HepG2 (cell line): ENCODE measurements around the gene ALCAM. TPM values are rescaled to one million over a fixed set of nuclear protein-coding genes. Genes with fewer than 3 reads are reported as not detected.

Experiments used
- ATAC-seq: fragments of 200-7000 bp; cut with Tn5 transposase; 3 replicates; pipeline ENCODE4 v1.9.1; 2020; ENCODE audit warnings: mild to moderate bottlenecking, moderate library complexity
- BruUV-seq: library from RNA; stranded (reverse); fragments of 400-500 nt; replicated peaks from 2 replicates; lab custom pipeline; 2021; lab: Mats Ljungman, UMichigan
- CTCF ChIA-PET: fragments of 300-600 bp; formaldehyde crosslinking; extraction: SDS; loops from one replicate; lab custom pipeline; 2021; ENCODE audit warnings: low total read pairs, inconsistent platforms, low intra/inter-chr PET ratio; lab: Yijun Ruan, JAX
- POLR2A ChIA-PET: fragments of 350-600 bp; sonication (Branson Sonifier 250); formaldehyde crosslinking; loops from one replicate; lab custom pipeline; 2020; ENCODE audit warnings: antibody characterized with exemption, inconsistent platforms; lab: Yijun Ruan, JAX
- DNase-seq: peaks from one replicate; pipeline ENCODE4 v3.0.0-alpha.2; 2015; ENCODE audit warnings: low spot score
- FAIRE-seq: peaks from 3 replicates; lab custom pipeline; 2011; peaks lifted over from hg19 to GRCh38; lab: Jason Lieb, UNC
- H2AFZ ChIP-seq: one replicate; pipeline ENCODE4 v1.6.1; 2011; ENCODE audit warnings: low read length, inconsistent platforms
- H3K27ac ChIP-seq: fragments of 300-600 bp; 3 replicates; pipeline ENCODE4 v1.8.0; 2011; ENCODE audit warnings: mixed run types, mild to moderate bottlenecking, mixed read lengths, low read length, inconsistent platforms; ENCODE audit not compliant: insufficient read depth; ENCODE audit errors: extremely low read length
- H3K27me3 ChIP-seq, 2 experiments: fragments of 200-600 bp in 1 of 2; 2 replicates in 1 of 2; 3 replicates in 1 of 2; pipeline versions ENCODE4 v1.6.0 to v1.8.0; 2011; ENCODE audit warnings: low read length in 2 of 2, mild to moderate bottlenecking in 2 of 2, moderate library complexity in 2 of 2, inconsistent platforms in 1 of 2; ENCODE audit not compliant: insufficient read depth in 2 of 2, control insufficient read depth in 1 of 2
- H3K36me3 ChIP-seq, 2 experiments: fragments of 200-600 bp in 1 of 2; replicated peaks in 1 of 2; 2 replicates in 1 of 2; 3 replicates in 1 of 2; pipeline versions ENCODE4 v1.5.1 to v1.8.0; 2011; ENCODE audit warnings: low read length in 2 of 2, inconsistent platforms in 1 of 2; ENCODE audit not compliant: insufficient read depth in 2 of 2, control insufficient read depth in 1 of 2
- H3K4me1 ChIP-seq: 2 replicates; pipeline ENCODE4 v1.5.1; 2012; ENCODE audit warnings: low read length, inconsistent platforms; ENCODE audit not compliant: insufficient read depth
- H3K4me2 ChIP-seq: 2 replicates; pipeline ENCODE4 v1.6.0; 2011; ENCODE audit warnings: low read depth, low read length, inconsistent platforms
- H3K4me3 ChIP-seq, 3 experiments: fragments of 200-600 bp in 1 of 3; sonication (generic), shearing (Covaris generic) in 1 of 3; replicated peaks in 1 of 3; 2 replicates each; pipeline ENCODE4 v1.5.1; 2011 to 2016; ENCODE audit warnings: low read length in 3 of 3, inconsistent platforms in 2 of 3, low read depth in 2 of 3, mild to moderate bottlenecking in 2 of 3, control low read depth in 1 of 3, mixed read lengths in 1 of 3; ENCODE audit not compliant: insufficient read depth in 1 of 3
- H3K79me2 ChIP-seq: one replicate; pipeline ENCODE4 v1.6.1; 2011; ENCODE audit warnings: low read length, inconsistent platforms; ENCODE audit not compliant: insufficient read depth
- H3K9ac ChIP-seq: 2 replicates; pipeline ENCODE4 v1.6.0; 2011; ENCODE audit warnings: mild to moderate bottlenecking, low read depth, low read length, inconsistent platforms; ENCODE audit not compliant: insufficient read depth
- H3K9me3 ChIP-seq: 2 replicates; pipeline ENCODE4 v1.5.1; 2012; ENCODE audit warnings: mild to moderate bottlenecking, low read length
- H4K20me1 ChIP-seq: 2 replicates; pipeline ENCODE4 v1.6.0; 2011; ENCODE audit warnings: inconsistent platforms, mild to moderate bottlenecking, low read length, moderate library complexity; ENCODE audit not compliant: insufficient read depth
- HINFP ChIP-seq: sonication (generic); formaldehyde crosslinking; IDR thresholded peaks from 2 replicates; pipeline ENCODE4 v1.4.0; 2020; ENCODE audit warnings: low read depth, mild to moderate bottlenecking, missing genetic modification reagents
- MAFF ChIP-seq: IDR thresholded peaks from 2 replicates; pipeline ENCODE4 v1.6.1; 2011; ENCODE audit warnings: low read depth, low read length, improper control_type of control experiment
- MAFK ChIP-seq, 2 experiments: IDR thresholded peaks in 1 of 2; conservative IDR thresholded peaks in 1 of 2; 2 replicates each; pipeline ENCODE4 v1.6.1; 2011; ENCODE audit warnings: improper control_type of control experiment in 2 of 2, low read length in 2 of 2
- NFE2L2 ChIP-seq: fragments of 150-350 bp; IDR thresholded peaks from 2 replicates; pipeline ENCODE4 v1.6.1; 2014; ENCODE audit warnings: low read length
- NONO ChIP-seq, 2 experiments: fragments of 450-650 bp in 1 of 2; sonication (generic) in 1 of 2; formaldehyde crosslinking in 1 of 2; IDR thresholded peaks in 1 of 2; conservative IDR thresholded peaks in 1 of 2; 2 replicates each; pipeline versions ENCODE4 v1.6.1 to v1.8.0; 2017 to 2022; ENCODE audit warnings: mild to moderate bottlenecking in 1 of 2, missing genetic modification reagents in 1 of 2, moderate library complexity in 1 of 2
- PAWR ChIP-seq: sonication (generic); formaldehyde crosslinking; IDR thresholded peaks from 2 replicates; pipeline ENCODE4 v1.4.0; 2020; ENCODE audit warnings: missing genetic modification reagents, mild to moderate bottlenecking, borderline replicate concordance
- PCBP2 ChIP-seq: fragments of 200-400 bp; formaldehyde crosslinking; optimal IDR thresholded peaks from 2 replicates; pipeline ENCODE3; 2018; ENCODE audit warnings: low read length, low read depth; ENCODE audit not compliant: poor library complexity, severe bottlenecking
- RFXAP ChIP-seq: sonication (generic); formaldehyde crosslinking; IDR thresholded peaks from 2 replicates; pipeline ENCODE4 v1.4.0; 2020; ENCODE audit warnings: missing genetic modification reagents, borderline replicate concordance
- YY1 ChIP-seq: IDR thresholded peaks from 2 replicates; pipeline ENCODE4 v1.6.1; 2011; ENCODE audit warnings: low read length, low read depth, moderate library complexity, mild to moderate bottlenecking; ENCODE audit not compliant: insufficient read depth, insufficient replicate concordance
- ZFP36L1 ChIP-seq: sonication (generic); formaldehyde crosslinking; IDR thresholded peaks from 2 replicates; pipeline ENCODE4 v1.8.0; 2022; ENCODE audit warnings: mild to moderate bottlenecking, missing genetic modification reagents, moderate library complexity
- ZNF546 ChIP-seq: sonication (generic); formaldehyde crosslinking; conservative IDR thresholded peaks from 2 replicates; pipeline ENCODE4 v1.8.1; 2023; ENCODE audit warnings: mild to moderate bottlenecking, missing genetic modification reagents
- WGBS: methylation state at CpG from one replicate; pipeline ENCODE4 v1.1.6; 2017; ENCODE audit warnings: low lambda C conversion rate; 5-methylcytosine and 5-hydroxymethylcytosine counted together
- in situ Hi-C: cut with HindIII; loops from 2 replicates; pipeline ENCODE4 v1.10.0; 2017; ENCODE audit warnings: low pct_unique_long_range_greater_than_20kb; ENCODE audit not compliant: extremely low pct_ligation_motif_present
- intact Hi-C: fragments of 100-400 bp; cut with micrococcal nuclease; formaldehyde crosslinking; loops from one replicate; pipeline ENCODE4 v1.10.0; 2022; ENCODE audit not compliant: unreplicated experiment
- polyA plus RNA-seq, 8 experiments: library from polyadenylated mRNA; depleted of rRNA in 3 of 8; stranded (reverse) in 7 of 8; unstranded in 1 of 8; fragments of >200 nt; fragmentation: Illumina TruSeq in 4 of 8; extraction: Trizol in 4 of 8; gene quantifications; 2 replicates each; pipeline versions ENCODE4 v1.2.1 to v1.2.3, GENCODE V29; 2011 to 2016; ENCODE audit warnings: low read depth in 4 of 8, missing spikeins in 1 of 8, mixed read lengths in 1 of 8; ENCODE audit not compliant: insufficient read depth in 1 of 8
- total RNA-seq, 5 experiments: library from RNA; depleted of rRNA; stranded (reverse); fragments of >200 nt; fragmentation: Illumina TruSeq; extraction: Trizol; gene quantifications; 2 replicates each; pipeline ENCODE4 v1.2.3, GENCODE V29; 2016; ENCODE audit warnings: low read depth in 1 of 5
- TF ChIP-seq, protein P1 (sequence below), 2 experiments: fragments of 450-650 bp in 1 of 2; sonication (generic) in 1 of 2; formaldehyde crosslinking; IDR thresholded peaks; 2 replicates each; pipeline versions ENCODE4 v1.5.0 to v1.8.0; 2020 to 2022; ENCODE audit warnings: mild to moderate bottlenecking in 1 of 2, missing genetic modification reagents in 1 of 2

The ALCAM gene
- total and polyA plus RNA-seq, 2 of the 13 experiments (the other 11 are each of a cell fraction or from before 2014, with no cell fraction given): 26.0 to 33.1 TPM

DNA sequence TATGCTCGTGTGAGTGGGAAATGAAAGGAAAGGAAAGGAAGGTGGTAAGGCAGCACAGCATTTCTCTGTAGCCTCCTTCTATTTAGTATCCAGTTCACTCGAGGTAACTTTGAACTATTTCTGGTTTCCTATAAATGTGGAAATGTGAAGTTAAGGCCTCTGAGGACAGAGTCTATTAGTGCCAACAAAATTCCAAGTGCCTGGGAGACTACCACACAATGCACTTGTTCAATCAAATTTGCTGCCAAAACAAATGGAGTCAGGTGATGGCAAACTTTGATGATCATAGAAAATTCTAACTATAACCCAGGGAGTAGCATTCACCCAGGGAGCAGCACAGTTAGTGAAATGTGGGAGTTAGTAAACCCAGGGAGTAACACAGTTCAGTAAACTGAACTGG lies 155.1 kb downstream of the ALCAM start (continued):
- TF ChIP-seq ZNF546 (CRISPR knock-in tag): no peak

GRCh38 chr3:105523501-105523900 lies 156.8 kb downstream of the ALCAM start:
- no TSS peak for BruUV-seq
- ChIA-PET POLR2A (no interaction called here), CTCF (no interaction called here)
- no peaks in the 10 kb centered on the region for H3K9me3 ChIP-seq
- ATAC-seq (no peak), FAIRE-seq (no peak), DNase-seq (no peak)
- peaks cover 3 to 8% of the 10 kb centered on the region in 2 experiments; a peak in 2 of 5 replicates for H3K36me3 ChIP-seq
- WGBS: 100% methylated on average over 1 of the region's 1 CpG
- intact Hi-C loops: no loop called here
- no peak overlapping the region for H2AFZ ChIP-seq
- no peak overlapping the region for H3K4me3 ChIP-seq
- H3K27me3 ChIP-seq: no peaks in the 10 kb centered on the region
- in situ Hi-C loops: loop anchor here (25.0 kb wide), 2 partner anchors 311 to 911 kb away; no protein-coding TSS in a partner anchor
- no peak overlapping the region for H3K9ac ChIP-seq
- peak; percentile 37 to 69; a peak in 3 of 4 replicates for TF ChIP-seq MAFK (conservative IDR thresholded peaks at IDR 0.05 in 1 of 2, IDR thresholded peaks at IDR 0.05 in 1 of 2; ENCODE audit: low read length in 2 of 2)
- no peak for TF ChIP-seq HINFP (CRISPR knock-in tag)
- TF ChIP-seq MAFF: peak; percentile 40; the same call in 1 of the 2 replicates
- no peak for TF ChIP-seq ZFP36L1 (CRISPR knock-in tag)
- TF ChIP-seq RFXAP (CRISPR knock-in tag): no peak
- TF ChIP-seq YY1: no peak
- peak; percentile 69 for TF ChIP-seq NFE2L2
- TF ChIP-seq, protein P1, sequence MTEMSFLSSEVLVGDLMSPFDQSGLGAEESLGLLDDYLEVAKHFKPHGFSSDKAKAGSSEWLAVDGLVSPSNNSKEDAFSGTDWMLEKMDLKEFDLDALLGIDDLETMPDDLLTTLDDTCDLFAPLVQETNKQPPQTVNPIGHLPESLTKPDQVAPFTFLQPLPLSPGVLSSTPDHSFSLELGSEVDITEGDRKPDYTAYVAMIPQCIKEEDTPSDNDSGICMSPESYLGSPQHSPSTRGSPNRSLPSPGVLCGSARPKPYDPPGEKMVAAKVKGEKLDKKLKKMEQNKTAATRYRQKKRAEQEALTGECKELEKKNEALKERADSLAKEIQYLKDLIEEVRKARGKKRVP (CRISPR knock-in tag; IDR thresholded peaks at IDR 0.05): no peak
- TF ChIP-seq PCBP2: no peak
- TF ChIP-seq NONO (IDR thresholded peaks at IDR 0.05): no peak
- no peak for TF ChIP-seq NONO (CRISPR knock-in tag; conservative IDR thresholded peaks at IDR 0.05)
- TF ChIP-seq PAWR (CRISPR knock-in tag): no peak
- H3K4me1 ChIP-seq: no peaks in the 10 kb centered on the region
- H4K20me1 ChIP-seq: no peaks in the 10 kb centered on the region; the same call in 1 of the 2 replicates
- no peaks in the 10 kb centered on the region for H3K79me2 ChIP-seq
- H3K4me2 ChIP-seq: no peak overlapping the region
- no peak overlapping the region for H3K27ac ChIP-seq
